Measurements from ENCODE around the gene CDKN2AIPNL. TPM values are rescaled to one million over a fixed set of nuclear protein-coding genes. Genes with fewer than 3 reads are reported as not detected.

Gene CDKN2AIPNL
- total RNA-seq, 1 experiment from 2014 or later = 38.2 TPM

DNA sequence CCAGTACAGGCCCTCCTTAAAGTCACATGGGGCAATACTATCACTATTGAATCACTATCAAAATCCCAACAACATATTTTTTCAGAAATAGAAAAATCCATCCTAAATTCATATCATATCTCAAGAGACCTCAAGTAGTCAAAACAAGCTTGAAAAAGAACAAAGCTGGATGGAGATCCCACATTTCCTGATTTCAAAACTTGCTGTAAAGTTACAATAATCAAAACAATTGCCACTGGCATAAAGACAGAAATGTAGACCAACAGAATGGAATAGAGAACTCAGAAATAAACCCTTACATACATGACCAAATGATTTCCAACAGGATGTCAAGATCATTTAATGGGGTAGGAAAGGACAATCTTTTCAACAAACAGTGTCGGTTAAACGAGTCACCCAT, 41.3 kb upstream of the CDKN2AIPNL start:
- no peak overlapping the region for H3K27ac ChIP-seq (ENCODE audit: low read length)
- no peaks in the 10 kb centered on the region for H3K79me2 ChIP-seq (ENCODE audit: low read length)
- intact Hi-C loops (cut with micrococcal nuclease) = no loop called here

DNA sequence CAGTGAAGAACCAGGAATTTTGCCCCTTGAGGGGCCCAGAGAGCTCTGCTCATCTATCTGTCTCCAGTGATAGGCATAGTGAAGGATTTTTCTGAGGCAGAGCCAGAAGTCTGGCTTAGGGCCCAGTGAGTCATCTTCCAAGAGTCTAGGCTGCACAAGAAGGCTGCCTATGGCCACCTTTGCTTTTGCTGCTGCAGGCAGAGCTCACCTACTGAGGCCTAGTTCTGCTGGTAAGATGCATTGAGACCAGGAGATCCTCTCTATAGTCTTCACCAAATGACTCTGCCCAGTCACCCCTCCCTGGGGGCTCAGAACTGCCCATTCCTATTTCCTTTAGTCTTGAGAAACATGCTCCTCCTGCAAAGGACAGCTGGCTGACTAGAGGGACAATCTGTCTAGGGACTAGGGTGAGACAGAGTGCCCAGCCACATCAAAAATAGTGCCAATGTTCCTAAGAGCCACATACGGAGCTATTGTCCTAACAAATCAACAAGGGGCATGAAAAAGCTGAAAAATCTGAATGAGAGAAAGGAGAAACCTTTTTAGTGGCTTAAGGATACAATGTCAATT, 40.3 kb upstream of the CDKN2AIPNL start:
- Histone ChIP-seq H3K4me1 (ENCODE audit: insufficient read depth, low read length) (peaks cover 10% of the 10 kb centered on the region), H3K9ac (ENCODE audit: low read length) (no peak overlapping the region), H3K36me3 (ENCODE audit: low read depth, low read length) (no peaks in the 10 kb centered on the region), H3F3A (ENCODE audit: low read length, unreplicated experiment) (no peaks in the 10 kb centered on the region), H4K20me1 (ENCODE audit: low read length) (no peaks in the 10 kb centered on the region), H3K27me3 (ENCODE audit: low read length) (no peaks in the 10 kb centered on the region), H3K9me3 (ENCODE audit: low read length) (no peaks in the 10 kb centered on the region), H3K27ac (ENCODE audit: low read length) (no peak overlapping the region), H2AFZ (ENCODE audit: low read length) (no peak overlapping the region), H3K79me2 (ENCODE audit: low read length) (no peaks in the 10 kb centered on the region), H3K4me3 (ENCODE audit: low read length) (no peak overlapping the region), H3K4me2 (ENCODE audit: low read length) (0 out of 2 replicates have a peak overlapping the region, but pooled peaks have one; percentile 20), H3K9me2 (replicated peaks; ENCODE audit: low read length) (no peaks in the 10 kb centered on the region)
- TF ChIP-seq EZH2phosphoT487 (IDR thresholded peaks at IDR 0.05; ENCODE audit: borderline replicate concordance, low read length) = no peak
- TF ChIP-seq, protein P1, sequence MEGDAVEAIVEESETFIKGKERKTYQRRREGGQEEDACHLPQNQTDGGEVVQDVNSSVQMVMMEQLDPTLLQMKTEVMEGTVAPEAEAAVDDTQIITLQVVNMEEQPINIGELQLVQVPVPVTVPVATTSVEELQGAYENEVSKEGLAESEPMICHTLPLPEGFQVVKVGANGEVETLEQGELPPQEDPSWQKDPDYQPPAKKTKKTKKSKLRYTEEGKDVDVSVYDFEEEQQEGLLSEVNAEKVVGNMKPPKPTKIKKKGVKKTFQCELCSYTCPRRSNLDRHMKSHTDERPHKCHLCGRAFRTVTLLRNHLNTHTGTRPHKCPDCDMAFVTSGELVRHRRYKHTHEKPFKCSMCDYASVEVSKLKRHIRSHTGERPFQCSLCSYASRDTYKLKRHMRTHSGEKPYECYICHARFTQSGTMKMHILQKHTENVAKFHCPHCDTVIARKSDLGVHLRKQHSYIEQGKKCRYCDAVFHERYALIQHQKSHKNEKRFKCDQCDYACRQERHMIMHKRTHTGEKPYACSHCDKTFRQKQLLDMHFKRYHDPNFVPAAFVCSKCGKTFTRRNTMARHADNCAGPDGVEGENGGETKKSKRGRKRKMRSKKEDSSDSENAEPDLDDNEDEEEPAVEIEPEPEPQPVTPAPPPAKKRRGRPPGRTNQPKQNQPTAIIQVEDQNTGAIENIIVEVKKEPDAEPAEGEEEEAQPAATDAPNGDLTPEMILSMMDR (conservative IDR thresholded peaks at IDR 0.05; ENCODE audit: low read depth, low read length) = no peak
- TF ChIP-seq EZH2 (IDR thresholded peaks at IDR 0.05; ENCODE audit: low read length, unreplicated experiment) = no peak
- POLR2A ChIA-PET (ENCODE audit: unreplicated experiment) = no interaction called here
- intact Hi-C loops (cut with micrococcal nuclease) = no loop called here
- ATAC-seq (peak; percentile 88), DNase-seq (peak; percentile 80)
- CTCF ChIA-PET = no interaction called here
- no TSS peak for BruUV-seq (replicated peaks)

More for the DNA sequence above, 41.3 kb upstream of the CDKN2AIPNL start:
- TF ChIP-seq, protein P1 (conservative IDR thresholded peaks at IDR 0.05; ENCODE audit: low read depth, low read length) = no peak
- TF ChIP-seq EZH2phosphoT487 (IDR thresholded peaks at IDR 0.05; ENCODE audit: borderline replicate concordance, low read length) (no peak), EZH2 (IDR thresholded peaks at IDR 0.05; ENCODE audit: low read length, unreplicated experiment) (no peak)
- BruUV-seq (replicated peaks) = no TSS peak
- H4K20me1 ChIP-seq (ENCODE audit: low read length) = no peaks in the 10 kb centered on the region
- H3F3A ChIP-seq (ENCODE audit: low read length, unreplicated experiment) = no peaks in the 10 kb centered on the region
- H3K4me3 ChIP-seq (ENCODE audit: low read length) = no peak overlapping the region
- no peak overlapping the region for H3K9ac ChIP-seq (ENCODE audit: low read length)
- H3K9me2 ChIP-seq (replicated peaks; ENCODE audit: low read length) = no peaks in the 10 kb centered on the region
- H3K4me2 ChIP-seq (ENCODE audit: low read length) = no peak overlapping the region
- no peaks in the 10 kb centered on the region for H3K27me3 ChIP-seq (ENCODE audit: low read length)
- H3K36me3 ChIP-seq (ENCODE audit: low read depth, low read length) = no peaks in the 10 kb centered on the region
- DNase-seq (no peak), ATAC-seq (no peak)
- no peaks in the 10 kb centered on the region for H3K9me3 ChIP-seq (ENCODE audit: low read length)
- no peak overlapping the region for H2AFZ ChIP-seq (ENCODE audit: low read length)
- ChIA-PET POLR2A (ENCODE audit: unreplicated experiment) (interaction anchor here (0.6 kb wide), 1 partner anchor 10 kb away, joined by 3 read pairs; no protein-coding TSS in a partner anchor), CTCF (interaction anchor here (0.7 kb wide), 1 partner anchor 13 kb away, joined by 3 read pairs; no protein-coding TSS in a partner anchor)
- H3K4me1 ChIP-seq (ENCODE audit: insufficient read depth, low read length) = peaks cover 10% of the 10 kb centered on the region

DNA sequence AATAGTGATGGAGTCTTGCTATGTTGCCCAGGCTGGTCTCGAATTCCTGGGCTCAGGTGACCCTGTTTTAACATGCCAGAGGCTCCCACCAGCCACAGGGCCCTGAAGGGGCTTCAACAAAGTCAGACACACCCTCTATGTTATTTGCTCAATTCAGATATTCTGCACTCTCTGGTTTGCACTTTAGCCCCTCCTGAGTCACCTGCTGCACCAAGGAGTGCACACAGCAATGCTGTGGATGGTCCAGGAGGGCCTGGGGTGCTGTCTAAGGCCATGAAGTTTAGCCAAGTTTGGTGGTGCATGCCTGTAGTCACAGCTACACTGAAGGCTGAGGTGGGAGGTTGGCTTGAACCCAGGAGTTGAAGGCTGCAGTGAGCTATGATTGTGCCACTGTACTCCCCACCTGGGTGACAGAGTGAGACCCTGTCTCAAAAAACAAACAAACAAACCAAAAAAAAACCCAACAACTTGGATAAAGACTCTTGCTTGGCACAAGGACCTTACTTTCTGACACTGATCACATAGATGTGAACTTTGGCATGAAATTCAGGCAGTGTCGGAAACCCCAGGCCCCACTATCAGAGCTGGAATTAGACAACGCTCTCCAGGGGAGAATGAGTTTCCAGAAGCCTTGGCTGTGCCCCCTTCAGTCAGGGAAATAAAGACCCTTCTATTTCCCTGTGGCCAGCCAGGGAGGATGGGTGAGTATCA, 39.7 kb upstream of the CDKN2AIPNL start:
- no peaks in the 10 kb centered on the region for H3F3A ChIP-seq (ENCODE audit: low read length, unreplicated experiment)
- H3K4me3 ChIP-seq (ENCODE audit: low read length) = no peak overlapping the region
- no peaks in the 10 kb centered on the region for H3K9me2 ChIP-seq (replicated peaks; ENCODE audit: low read length)
- H3K4me1 ChIP-seq (ENCODE audit: insufficient read depth, low read length) = peaks cover 10% of the 10 kb centered on the region
- CTCF ChIA-PET = no interaction called here
- DNase-seq (no peak), ATAC-seq (peak; percentile 7; the same call in 1 of the 2 replicates)
- no peaks in the 10 kb centered on the region for H3K27me3 ChIP-seq (ENCODE audit: low read length)
- BruUV-seq (replicated peaks) = no TSS peak
- intact Hi-C loops (cut with micrococcal nuclease) = no loop called here
- no peaks in the 10 kb centered on the region for H4K20me1 ChIP-seq (ENCODE audit: low read length)
- H3K4me2 ChIP-seq (ENCODE audit: low read length) = 0 out of 2 replicates have a peak overlapping the region, but pooled peaks have one; percentile 10
- POLR2A ChIA-PET (ENCODE audit: unreplicated experiment) = no interaction called here
- H3K27ac ChIP-seq (ENCODE audit: low read length) = no peak overlapping the region
- no peak overlapping the region for H2AFZ ChIP-seq (ENCODE audit: low read length)
- TF ChIP-seq EZH2 (IDR thresholded peaks at IDR 0.05; ENCODE audit: low read length, unreplicated experiment) (no peak), EZH2phosphoT487 (IDR thresholded peaks at IDR 0.05; ENCODE audit: borderline replicate concordance, low read length) (no peak)
- TF ChIP-seq, protein P1 (conservative IDR thresholded peaks at IDR 0.05; ENCODE audit: low read depth, low read length) = no peak
- no peaks in the 10 kb centered on the region for H3K9me3 ChIP-seq (ENCODE audit: low read length)
- no peaks in the 10 kb centered on the region for H3K36me3 ChIP-seq (ENCODE audit: low read depth, low read length)
- H3K79me2 ChIP-seq (ENCODE audit: low read length) = no peaks in the 10 kb centered on the region
- no peak overlapping the region for H3K9ac ChIP-seq (ENCODE audit: low read length)

Measured in PC-3 (cell line).